GM23248 (cell line): ENCODE results near the gene MECR.

Experiments
- EZH2 ChIP-seq: fragments of 200-600 bp; sonication (generic); IDR thresholded peaks from 2 replicates; pipeline ENCODE4 v1.6.1; 2018; ENCODE audit warnings: antibody characterized with exemption, mild to moderate bottlenecking; ENCODE audit not compliant: insufficient read depth, poor library complexity, severe bottlenecking
- EZH2phosphoT487 ChIP-seq: fragments of 200-600 bp; sonication (generic); IDR thresholded peaks from 2 replicates; pipeline ENCODE4 v1.6.1; 2018; ENCODE audit warnings: antibody characterized with exemption, moderate library complexity, mild to moderate bottlenecking, low read depth; ENCODE audit not compliant: insufficient read depth

DNA sequence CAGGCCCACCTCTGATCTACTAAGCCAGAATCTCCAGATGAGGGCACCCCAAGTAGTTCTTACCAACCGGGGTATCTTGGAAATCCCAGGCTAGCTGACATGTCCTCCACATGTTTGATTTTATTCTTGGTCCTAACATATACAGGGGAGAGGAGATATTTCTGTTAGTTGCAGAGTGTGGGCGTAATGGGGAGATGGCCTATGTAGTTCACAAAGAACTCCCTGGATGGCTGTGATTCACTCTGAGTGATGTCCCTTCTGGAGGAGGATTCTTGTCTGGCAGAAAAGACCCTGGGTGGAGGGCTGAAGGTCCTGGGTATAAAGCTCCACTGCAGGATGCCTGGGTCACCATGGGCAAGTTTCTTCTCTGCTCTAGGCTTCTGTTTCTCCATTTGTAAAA is 13.1 kb downstream of the MECR start:
- TF ChIP-seq EZH2phosphoT487, result no peak
- no peak for TF ChIP-seq EZH2
